Measurements from ENCODE around the gene SLC12A7.
"Not testable (repeated sequence)": the region's sequence is repeated elsewhere in the genome, so short reads cannot be mapped to it uniquely, and the experiment has no call there.

Gene SLC12A7

GRCh38 chr5:1021969-1022336, 89.9 kb downstream of the SLC12A7 start:
- not testable (repeated sequence) for FAIRE-seq; DNase-seq (ENCODE audit: low spot score)

- DNase-seq (ENCODE audit: low spot score) = no peak
- FAIRE-seq = no peak
Measured at GRCh38 chr5:1021136-1021968, 90.5 kb downstream of the SLC12A7 start.

GRCh38 chr5:1020452-1020961, 91.4 kb downstream of the SLC12A7 start:
- no peak for DNase-seq (ENCODE audit: low spot score)
- no peak for FAIRE-seq

DNA sequence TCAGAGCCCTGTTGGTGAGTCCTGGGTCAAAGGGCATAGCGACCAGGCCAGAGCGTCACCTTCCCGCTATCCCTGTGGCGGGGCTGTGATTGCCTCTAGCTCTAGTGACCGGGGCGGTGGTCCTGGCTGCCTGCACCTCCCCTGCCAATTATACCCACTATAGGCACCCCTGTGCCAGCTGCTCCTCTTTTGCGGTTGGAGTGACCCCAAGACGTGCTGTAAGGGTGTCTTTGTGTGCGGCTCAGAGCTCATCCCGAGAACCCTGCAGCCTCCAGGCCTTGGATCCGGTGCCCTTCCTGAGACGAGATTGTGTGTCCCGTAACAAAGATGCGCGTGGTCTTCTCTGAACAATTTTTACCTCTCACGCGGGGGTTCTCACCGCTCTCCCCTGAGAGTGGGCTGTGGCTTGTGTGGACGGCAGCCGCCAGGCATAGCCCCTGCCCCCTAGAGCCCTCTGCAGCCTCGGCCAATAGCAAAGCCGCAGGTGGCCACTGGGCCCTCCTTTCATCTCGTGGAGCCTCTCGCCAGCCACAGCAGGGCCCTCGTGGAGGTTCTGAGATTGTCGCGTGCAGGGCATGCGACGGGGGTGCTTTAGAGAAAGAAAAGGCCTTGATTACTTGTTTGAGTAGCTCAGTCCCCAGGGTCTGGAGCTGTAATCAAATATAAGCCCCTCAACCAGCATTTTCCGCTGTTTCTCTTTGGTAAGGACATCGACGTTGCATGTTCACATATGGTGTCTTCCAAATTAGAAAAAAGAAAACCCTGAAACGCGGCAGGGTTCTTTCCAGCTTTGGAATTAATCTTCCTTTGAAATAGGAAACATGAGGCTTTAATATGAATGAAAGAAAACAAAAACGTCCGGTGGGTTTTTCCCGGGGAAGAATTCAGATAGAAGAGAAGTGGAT, 92.6 kb downstream of the SLC12A7 start:
- no peak for DNase-seq (ENCODE audit: low spot score)

GRCh38 chr5:1018596-1018995, 93.3 kb downstream of the SLC12A7 start:
- no peak for DNase-seq (ENCODE audit: low spot score)
- no peak for FAIRE-seq

More for the DNA sequence above, 92.6 kb downstream of the SLC12A7 start:
- FAIRE-seq = no peak

GRCh38 chr5:1017691-1018455, 94.0 kb downstream of the SLC12A7 start:
- DNase-seq (ENCODE audit: low spot score) (no peak), FAIRE-seq (no peak)

DNA sequence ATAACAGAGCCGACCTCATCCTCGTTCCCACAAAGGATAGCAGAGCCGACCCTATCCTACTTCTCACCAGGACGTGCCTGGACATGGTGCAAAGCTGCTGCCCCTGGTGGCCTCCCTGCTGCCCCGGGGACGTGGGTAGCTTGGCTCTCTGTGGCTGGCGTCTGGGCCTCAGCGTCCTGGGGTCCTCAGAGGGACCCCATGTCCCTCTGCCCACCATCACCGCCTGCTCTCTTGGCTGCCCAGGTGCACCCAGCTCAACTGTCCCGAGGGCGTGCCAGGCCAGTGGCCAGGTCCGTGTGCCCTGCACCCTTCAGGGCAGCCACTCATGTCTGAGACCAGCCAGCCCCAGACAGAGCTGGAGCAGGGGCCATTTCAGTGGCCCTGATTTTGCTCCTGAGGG, 94.8 kb downstream of the SLC12A7 start:
- no peak for FAIRE-seq

GRCh38 chr5:1016476-1016875, 95.4 kb downstream of the SLC12A7 start:
- FAIRE-seq = no peak
- no peak for DNase-seq (ENCODE audit: low spot score)

More for the DNA sequence above, 94.8 kb downstream of the SLC12A7 start:
- DNase-seq (ENCODE audit: low spot score) = no peak

- DNase-seq (ENCODE audit: low spot score) (no peak), FAIRE-seq (no peak)
Measured at GRCh38 chr5:1016036-1016435, 95.8 kb downstream of the SLC12A7 start.

DNA sequence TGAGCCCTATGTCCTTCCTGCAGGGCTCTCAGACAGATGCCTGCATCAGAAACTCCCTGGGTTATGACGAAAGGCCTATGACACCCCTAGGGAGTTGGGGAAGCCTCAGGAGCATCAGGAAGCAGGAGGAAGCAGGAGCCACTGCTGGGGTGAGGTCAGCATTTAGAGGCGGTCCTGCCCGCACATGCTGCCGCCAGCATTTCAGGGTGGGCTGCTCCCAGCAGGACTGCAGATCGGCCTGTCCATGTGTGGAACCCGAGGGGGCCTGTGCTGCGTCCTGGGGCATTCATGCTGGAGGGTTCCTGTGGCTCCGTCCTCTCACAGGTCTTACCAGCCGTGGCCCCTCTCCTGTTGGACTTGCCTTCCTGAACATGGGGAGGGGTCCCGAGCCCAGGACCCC, 96.4 kb downstream of the SLC12A7 start:
- DNase-seq (ENCODE audit: low spot score) = no peak
- FAIRE-seq = no peak

- FAIRE-seq (no peak), DNase-seq (ENCODE audit: low spot score) (no peak)
Measured at GRCh38 chr5:1014781-1015221, 97.1 kb downstream of the SLC12A7 start.

GRCh38 chr5:1014346-1014745, 97.5 kb downstream of the SLC12A7 start:
- DNase-seq (ENCODE audit: low spot score) = no peak
- no peak for FAIRE-seq

DNA sequence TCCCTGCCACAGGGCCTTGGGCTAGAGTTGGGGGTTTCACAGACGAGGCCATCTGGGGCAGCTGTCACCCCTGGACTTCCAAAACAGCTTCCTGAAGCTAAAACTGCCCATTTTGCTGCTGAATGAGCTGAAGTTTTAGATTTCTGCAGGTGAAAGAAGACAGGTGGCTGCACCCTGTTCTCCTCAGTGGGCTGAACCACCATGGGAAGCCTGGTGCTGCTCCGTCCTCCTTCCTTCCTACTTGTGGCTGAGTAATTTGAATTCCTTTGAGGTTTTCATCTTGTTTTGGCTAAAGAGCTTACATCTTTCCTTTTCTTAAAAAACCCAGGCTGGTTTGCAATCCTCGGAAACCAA, 97.9 kb downstream of the SLC12A7 start:
- FAIRE-seq (no peak), DNase-seq (ENCODE audit: low spot score) (no peak)

DNA sequence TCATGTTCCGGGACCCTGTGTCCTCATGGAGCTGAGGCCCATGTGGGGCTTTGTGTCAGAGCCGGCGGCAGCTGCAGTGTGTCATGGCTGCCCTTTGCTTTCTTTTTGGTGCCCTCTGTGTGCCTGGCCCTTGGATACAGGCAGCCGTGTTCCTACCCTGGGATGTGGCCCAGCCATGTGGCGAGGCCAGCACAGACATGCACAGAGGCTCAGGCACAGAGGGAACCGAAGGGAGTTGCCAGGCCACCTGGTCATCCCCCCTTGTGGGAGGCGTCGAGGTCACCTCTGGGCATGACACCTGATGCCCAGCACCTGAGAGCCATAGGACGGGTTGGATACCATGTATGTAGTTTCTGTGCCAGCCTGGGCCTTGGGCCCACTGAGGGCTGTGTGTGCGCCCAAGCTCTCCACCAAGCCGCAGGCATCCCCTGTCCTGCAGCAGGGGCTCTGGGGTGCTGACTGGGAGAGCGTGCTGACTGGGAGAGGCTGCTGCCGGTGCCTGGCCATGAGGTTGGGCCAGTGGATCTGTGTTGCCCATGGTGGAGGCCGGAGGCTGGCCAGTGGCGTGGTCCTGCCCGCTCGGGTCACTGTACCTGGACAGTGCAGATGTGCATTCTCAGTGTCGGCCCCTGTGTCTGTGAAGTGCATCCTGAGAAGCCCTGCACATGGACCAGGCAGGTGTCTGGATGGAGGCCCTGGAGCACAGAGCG, 98.5 kb downstream of the SLC12A7 start:
- no peak for DNase-seq (ENCODE audit: low spot score)
- no peak for FAIRE-seq

DNA sequence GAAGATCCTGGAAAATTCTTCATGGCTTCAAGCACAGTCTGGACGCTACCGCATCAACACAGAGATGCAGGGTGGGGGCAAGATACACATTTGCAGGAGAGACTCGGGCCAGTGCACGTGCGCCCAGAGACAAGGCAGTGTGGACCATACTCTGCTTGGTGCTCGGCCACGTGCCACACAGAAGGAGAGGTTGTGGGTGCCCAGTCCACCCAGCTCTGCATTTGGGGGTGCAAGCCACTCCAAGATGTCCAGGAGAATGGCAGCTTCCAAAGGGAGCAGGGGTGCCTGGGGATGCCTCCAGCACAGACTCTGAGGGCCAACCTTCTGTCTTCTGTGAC, 99.0 kb downstream of the SLC12A7 start:
- DNase-seq (ENCODE audit: low spot score) (no peak), FAIRE-seq (no peak)

DNA sequence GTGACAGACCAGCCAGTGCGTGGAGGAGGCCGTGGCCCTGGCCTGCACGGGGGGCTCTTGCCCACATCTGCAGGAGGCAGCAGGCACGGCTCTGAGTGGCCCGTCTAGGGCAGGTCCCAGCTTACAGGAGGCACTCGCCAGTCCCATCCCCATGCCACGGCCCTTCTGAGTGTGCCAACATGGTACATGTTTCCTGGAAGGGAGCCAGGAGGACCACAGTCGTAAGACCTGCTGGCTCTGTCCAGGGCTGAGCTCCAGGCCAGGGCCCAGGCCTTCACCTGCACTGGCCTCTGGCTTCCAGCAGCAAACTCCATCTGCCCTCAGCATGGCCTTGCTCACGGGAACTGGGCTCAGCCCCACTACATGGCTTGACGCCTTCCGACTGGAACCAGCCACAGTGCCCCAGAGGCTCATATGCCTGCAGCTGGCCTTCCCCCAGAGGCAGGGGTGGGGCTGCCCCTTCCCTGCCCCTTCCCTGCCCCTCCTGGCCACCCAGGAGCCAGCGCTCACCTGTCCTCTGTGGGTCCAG, 99.5 kb downstream of the SLC12A7 start:
- DNase-seq (ENCODE audit: low spot score) (no peak), FAIRE-seq (no peak)

DNA sequence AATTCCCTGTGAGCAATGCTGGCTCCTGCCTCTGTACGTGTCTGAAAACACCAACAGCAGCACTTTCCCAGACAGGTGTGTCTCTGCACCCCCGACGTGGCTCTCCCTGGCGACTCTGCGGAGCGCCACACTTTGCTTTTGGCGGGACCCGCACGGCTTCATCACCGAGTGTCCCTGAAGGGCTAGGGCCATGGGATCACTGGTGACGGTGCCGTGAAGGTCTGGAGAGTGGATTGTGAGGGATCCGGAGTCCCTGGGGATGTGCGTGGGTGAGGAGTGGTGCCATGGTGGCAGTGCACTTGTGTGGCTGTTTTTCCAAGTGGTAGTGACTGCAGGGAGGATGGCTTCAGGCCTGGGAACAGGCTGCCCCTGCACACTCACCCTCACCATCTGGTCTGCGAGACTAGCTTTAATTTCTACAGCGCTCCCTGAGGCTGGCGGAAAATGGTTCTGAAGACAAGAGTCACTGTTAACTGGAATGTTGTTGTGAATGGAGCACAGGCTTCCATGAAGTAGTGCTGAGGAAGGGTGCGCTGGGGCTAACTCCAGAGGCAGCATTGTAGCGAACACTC, 100.0 kb downstream of the SLC12A7 start:
- FAIRE-seq (no peak), DNase-seq (ENCODE audit: low spot score) (no peak)

GRCh38 chr5:1011226-1011631, 100.6 kb downstream of the SLC12A7 start:
- FAIRE-seq = no peak
- no peak for DNase-seq (ENCODE audit: low spot score)

GRCh38 chr5:1010641-1011046, 101.2 kb downstream of the SLC12A7 start:
- DNase-seq (ENCODE audit: low spot score) = no peak
- no peak for FAIRE-seq

DNA sequence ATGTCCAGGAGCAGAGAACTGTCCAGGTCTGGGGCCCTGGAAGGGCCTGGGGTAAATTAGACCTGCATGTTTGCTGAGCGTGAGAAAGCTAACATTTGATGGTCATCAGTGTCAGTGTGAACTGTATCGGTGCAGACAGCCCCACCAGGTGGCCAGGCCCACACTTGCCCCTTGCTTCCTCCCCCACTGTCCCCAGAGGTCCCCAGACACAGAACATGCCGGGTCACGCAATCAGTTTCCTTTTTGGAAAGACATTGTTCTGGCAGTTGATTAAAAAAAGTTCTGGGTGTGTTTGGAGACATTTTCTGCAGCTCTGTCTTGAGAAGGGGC, 101.7 kb downstream of the SLC12A7 start:
- FAIRE-seq (no peak), DNase-seq (ENCODE audit: low spot score) (no peak)
